Right renal cortex interstitium (tissue), 3 donors: Measurements from ENCODE around the gene SCCPDH. TPM values are rescaled to one million over a fixed set of nuclear protein-coding genes. Genes with fewer than 3 reads are reported as not detected.
"Not testable (repeated sequence)": the region's sequence is repeated elsewhere in the genome, so short reads cannot be mapped to it uniquely, and the experiment has no call there.

Experiments
- DNase-seq, 3 donors: peaks; one replicate each; pipeline ENCODE4 v3.0.0-alpha.2; 2013; ENCODE audit warnings: low read depth in 3 of 3, low spot score in 2 of 3
- polyA plus RNA-seq, 3 donors: library from polyadenylated mRNA; unstranded; fragments of 120-200 nt; gene quantifications; one replicate each; pipeline ENCODE4 v1.2.1, GENCODE V29; 2013; ENCODE audit not compliant: insufficient read length in 3 of 3

Gene SCCPDH
- polyA plus RNA-seq, 3 donors: 56.5 to 59.1 (median 58.0) TPM

GRCh38 chr1:246797597-246797996 is 73.4 kb downstream of the SCCPDH start:
- DNase-seq: no peak

DNA sequence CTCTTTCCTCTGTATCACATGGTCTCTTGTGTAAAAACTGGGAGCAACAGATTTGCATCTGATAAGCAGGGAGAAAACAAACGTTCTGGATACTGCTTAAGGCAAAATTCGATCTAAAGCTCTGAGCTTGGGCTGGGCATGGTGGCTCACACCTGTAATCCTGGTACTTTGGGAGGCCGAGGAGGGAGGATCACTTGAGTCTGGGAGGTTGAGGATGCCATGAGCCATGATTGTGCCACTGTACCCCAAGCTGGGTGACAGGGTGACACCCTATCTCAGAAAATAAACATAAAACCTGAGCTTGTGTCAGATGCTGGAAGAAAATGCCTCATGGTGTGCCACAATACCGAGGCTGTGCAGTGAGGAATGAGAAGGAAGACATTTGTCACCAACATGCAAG is 73.9 kb downstream of the SCCPDH start:
- no peak for DNase-seq

GRCh38 chr1:246798606-246799496 is 74.6 kb downstream of the SCCPDH start:
- DNase-seq: no peak

GRCh38 chr1:246800356-246800755 is 76.1 kb downstream of the SCCPDH start:
- DNase-seq: no peak

DNA sequence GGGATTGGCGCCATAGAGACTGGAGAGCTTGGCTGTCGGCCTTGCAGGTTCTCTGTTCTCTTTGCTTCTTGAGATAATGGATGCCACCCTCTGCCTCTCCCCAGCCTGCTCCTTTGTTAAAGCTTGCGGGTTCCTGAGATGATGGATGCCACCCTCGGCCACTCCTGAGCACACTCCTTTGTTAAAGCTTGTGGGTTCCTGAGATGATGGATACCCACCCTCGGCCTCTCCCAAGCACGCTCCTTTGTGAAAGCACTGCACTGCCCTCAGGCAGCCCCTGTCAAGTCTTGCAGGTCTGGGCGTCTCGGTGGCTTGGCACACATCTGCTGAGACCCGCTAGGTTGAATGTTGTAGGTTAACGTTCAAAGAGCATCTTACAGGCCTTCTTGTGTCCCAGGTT is 76.5 kb downstream of the SCCPDH start:
- no peak for DNase-seq

- DNase-seq: no peak
Measured at GRCh38 chr1:246801241-246802020, 77.2 kb downstream of the SCCPDH start.

DNA sequence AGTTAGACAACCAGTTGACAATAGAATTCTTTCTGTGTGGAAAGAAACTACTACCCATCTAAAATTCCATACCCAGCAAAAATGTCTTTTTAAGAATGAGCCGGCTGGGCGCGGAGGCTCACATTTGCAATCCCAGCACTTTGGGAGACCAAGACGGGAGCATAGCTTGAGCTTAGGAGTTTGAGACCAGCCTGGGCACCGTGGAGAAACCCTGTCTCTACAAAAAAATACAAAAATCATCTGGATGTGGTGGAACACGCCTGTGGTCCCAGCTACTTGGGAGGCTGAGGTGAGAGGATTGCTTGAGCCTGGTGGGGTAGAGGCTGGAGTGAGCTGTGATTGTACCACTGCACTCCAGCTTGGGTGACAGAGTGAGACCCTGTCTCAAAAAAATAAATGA is 79.2 kb downstream of the SCCPDH start:
- no peak for DNase-seq

GRCh38 chr1:246803883-246804282 is 79.7 kb downstream of the SCCPDH start:
- no peak for DNase-seq

- no peak for DNase-seq
Measured at GRCh38 chr1:246805135-246805716, 81.0 kb downstream of the SCCPDH start.

- no peak for DNase-seq
Measured at GRCh38 chr1:246809473-246809872, 85.3 kb downstream of the SCCPDH start.

DNA sequence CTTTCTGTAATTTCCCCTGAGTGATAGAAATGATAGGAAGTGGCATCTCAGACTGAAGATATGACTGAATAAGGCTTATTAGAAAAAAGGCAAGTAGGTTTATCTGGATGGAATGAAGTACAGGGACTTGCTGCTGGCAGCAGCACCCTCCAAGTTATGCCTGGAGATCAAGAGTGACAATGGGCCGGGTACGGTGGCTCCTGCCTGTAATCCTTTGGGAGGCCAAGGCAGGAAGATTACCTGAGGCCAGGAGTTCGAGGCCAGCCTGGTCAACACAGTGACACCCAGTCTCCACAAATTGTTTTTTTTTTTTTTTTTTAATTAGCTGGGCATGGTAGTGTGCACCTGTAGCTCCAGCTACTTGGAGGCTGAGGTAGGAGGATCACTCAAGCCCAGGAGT is 87.8 kb downstream of the SCCPDH start:
- no peak for DNase-seq

GRCh38 chr1:246813325-246813724 is 89.1 kb downstream of the SCCPDH start:
- DNase-seq: not testable (repeated sequence)

DNA sequence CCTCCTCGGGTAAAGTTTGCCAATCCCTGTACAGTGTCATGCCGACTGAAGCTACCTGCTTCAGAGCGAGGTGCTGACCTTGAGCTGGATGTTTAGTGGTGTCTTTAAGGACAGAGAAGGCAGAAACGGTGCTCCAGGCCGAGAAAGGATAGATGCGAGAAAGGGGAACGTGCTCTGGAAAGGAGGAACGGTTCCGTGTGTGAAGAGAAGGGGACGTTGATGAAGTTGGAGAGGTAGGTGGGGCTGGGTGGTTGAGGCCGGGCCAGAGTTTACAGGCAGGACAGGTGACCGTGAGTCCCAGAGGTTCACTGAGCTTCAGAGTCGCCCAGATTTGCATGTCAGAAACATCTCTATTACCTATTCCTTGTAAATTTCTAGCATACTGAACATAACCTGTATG is 90.7 kb downstream of the SCCPDH start:
- no peak for DNase-seq

DNA sequence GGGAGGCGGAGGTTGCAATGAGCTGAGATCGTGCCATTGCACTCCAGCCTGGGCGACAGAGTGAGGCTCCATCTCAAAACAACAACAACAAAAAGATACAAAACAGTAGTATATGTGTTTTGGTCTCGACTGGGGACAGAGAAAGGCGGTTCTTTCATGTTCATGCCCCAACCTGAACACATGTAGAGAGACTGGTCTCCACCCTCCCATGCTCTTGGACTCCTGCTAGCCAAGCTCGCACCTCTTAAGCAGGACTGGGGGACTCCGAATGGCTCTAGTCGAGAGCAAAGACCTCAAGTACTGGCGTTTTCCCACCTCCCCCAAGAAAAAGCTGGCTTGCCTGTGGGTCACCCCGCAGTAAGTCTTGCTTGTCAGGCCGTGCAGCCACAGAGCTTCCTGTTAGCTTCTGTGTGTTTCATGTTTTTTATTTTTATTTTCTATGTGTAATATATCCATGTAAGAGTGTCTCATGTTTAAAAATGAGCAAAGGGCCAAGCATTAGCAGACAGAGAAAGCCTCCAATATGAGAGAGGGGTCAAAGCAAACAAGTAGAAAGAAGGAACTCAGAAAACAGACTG is 91.6 kb downstream of the SCCPDH start:
- DNase-seq: no peak

Other genes starting within 250 kb of the SCCPDH start
- gene SMYD3, start 217.1 kb upstream of the SCCPDH start, polyA plus RNA-seq: 10 to 100 TPM; 29.0 to 36.5 (median 32.0) TPM
- 10 to 100 TPM; 21.1 to 23.3 (median 21.2) TPM for gene TFB2M, start 158.1 kb upstream of the SCCPDH start, polyA plus RNA-seq
- 10 to 100 TPM; 22.0 to 24.7 (median 22.1) TPM for gene CNST, start 158.0 kb upstream of the SCCPDH start, polyA plus RNA-seq
- gene AHCTF1, start 207.5 kb downstream of the SCCPDH start, polyA plus RNA-seq: 10 to 100 TPM; 58.4 to 60.4 (median 59.9) TPM